ENCODE measurements around the gene FLT4. TPM values are rescaled to one million over a fixed set of nuclear protein-coding genes. Genes with fewer than 3 reads are reported as not detected.

Gene FLT4
- polyA plus RNA-seq, 1 experiment, result 0.27 TPM

- no peaks in the 10 kb centered on the region for H3K36me3 ChIP-seq (ENCODE audit: control insufficient read depth, insufficient read depth, low read length)
- POLR2A ChIA-PET, result no interaction called here
- H3K27me3 ChIP-seq (ENCODE audit: control insufficient read depth, insufficient read depth, low read length), result no peaks in the 10 kb centered on the region
- H3K4me3 ChIP-seq (ENCODE audit: low read depth, low read length), result no peak overlapping the region
- TF ChIP-seq, protein P1, sequence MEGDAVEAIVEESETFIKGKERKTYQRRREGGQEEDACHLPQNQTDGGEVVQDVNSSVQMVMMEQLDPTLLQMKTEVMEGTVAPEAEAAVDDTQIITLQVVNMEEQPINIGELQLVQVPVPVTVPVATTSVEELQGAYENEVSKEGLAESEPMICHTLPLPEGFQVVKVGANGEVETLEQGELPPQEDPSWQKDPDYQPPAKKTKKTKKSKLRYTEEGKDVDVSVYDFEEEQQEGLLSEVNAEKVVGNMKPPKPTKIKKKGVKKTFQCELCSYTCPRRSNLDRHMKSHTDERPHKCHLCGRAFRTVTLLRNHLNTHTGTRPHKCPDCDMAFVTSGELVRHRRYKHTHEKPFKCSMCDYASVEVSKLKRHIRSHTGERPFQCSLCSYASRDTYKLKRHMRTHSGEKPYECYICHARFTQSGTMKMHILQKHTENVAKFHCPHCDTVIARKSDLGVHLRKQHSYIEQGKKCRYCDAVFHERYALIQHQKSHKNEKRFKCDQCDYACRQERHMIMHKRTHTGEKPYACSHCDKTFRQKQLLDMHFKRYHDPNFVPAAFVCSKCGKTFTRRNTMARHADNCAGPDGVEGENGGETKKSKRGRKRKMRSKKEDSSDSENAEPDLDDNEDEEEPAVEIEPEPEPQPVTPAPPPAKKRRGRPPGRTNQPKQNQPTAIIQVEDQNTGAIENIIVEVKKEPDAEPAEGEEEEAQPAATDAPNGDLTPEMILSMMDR (IDR thresholded peaks at IDR 0.05; ENCODE audit: insufficient read depth, low read depth, low read length), result no peak
- no peak for DNase-seq (ENCODE audit: low read depth)
- CTCF ChIA-PET, result interaction anchor here (1.1 kb wide), 1 partner anchor 284 kb away, joined by 3 read pairs; no protein-coding TSS in a partner anchor
Measured at GRCh38 chr5:180598797-180599589, 50.4 kb downstream of the FLT4 start.

GRCh38 chr5:180598316-180598701, 51.1 kb downstream of the FLT4 start:
- no peaks in the 10 kb centered on the region; the same call in 1 of the 2 replicates for H3K27me3 ChIP-seq (ENCODE audit: control insufficient read depth, insufficient read depth, low read length)
- TF ChIP-seq, protein P1 (IDR thresholded peaks at IDR 0.05; ENCODE audit: insufficient read depth, low read depth, low read length), result no peak
- POLR2A ChIA-PET, result no interaction called here
- H3K4me3 ChIP-seq (ENCODE audit: low read depth, low read length), result no peak overlapping the region
- CTCF ChIA-PET, result interaction anchor here (1.4 kb wide), 1 partner anchor 8 kb away, joined by 4 read pairs; no protein-coding TSS in a partner anchor
- no peaks in the 10 kb centered on the region for H3K36me3 ChIP-seq (ENCODE audit: control insufficient read depth, insufficient read depth, low read length)
- DNase-seq (ENCODE audit: low read depth), result no peak

DNA sequence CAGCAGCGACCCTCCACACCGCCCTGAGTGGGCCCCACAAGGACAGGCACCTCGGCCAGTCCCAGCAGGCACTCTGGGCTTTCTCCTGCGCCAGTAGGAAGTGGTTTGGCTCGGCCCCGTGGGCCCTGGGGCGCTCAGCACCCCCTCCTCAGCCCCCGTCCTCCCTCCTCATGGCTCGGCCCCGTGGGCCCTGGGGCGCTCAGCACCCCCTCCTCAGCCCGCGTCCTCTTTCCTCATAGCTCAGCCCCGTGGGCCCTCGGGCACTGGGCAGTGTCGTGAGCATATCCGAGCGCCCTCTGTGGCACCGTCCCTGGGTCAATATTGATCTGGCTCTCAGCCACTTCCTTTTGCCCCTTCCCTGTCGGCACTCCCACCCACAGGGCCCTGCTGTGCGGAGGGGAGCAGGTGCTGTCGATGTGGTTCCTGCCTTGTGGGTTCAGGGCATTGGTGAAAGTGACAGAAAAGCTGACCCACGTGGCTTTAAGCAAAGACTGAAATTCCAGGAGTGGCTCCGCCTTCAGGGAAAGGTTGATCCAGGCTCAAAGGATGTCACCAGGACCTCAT, 52.6 kb downstream of the FLT4 start:
- no peak for DNase-seq (ENCODE audit: low read depth)
- POLR2A ChIA-PET, result no interaction called here
- Histone ChIP-seq H3K27me3 (ENCODE audit: control insufficient read depth, insufficient read depth, low read length) (peaks cover 6% of the 10 kb centered on the region), H3K36me3 (ENCODE audit: control insufficient read depth, insufficient read depth, low read length) (no peaks in the 10 kb centered on the region), H3K4me3 (ENCODE audit: low read depth, low read length) (no peak overlapping the region)
- TF ChIP-seq, protein P1 (IDR thresholded peaks at IDR 0.05; ENCODE audit: insufficient read depth, low read depth, low read length), result no peak
- CTCF ChIA-PET, result interaction anchor here (1.4 kb wide), 2 partner anchors 10 kb away, joined by 4 to 5 read pairs; no protein-coding TSS in a partner anchor

- H3K4me3 ChIP-seq (ENCODE audit: low read depth, low read length), result no peak overlapping the region
- peaks cover 7% of the 10 kb centered on the region for H3K27me3 ChIP-seq (ENCODE audit: control insufficient read depth, insufficient read depth, low read length)
- H3K36me3 ChIP-seq (ENCODE audit: control insufficient read depth, insufficient read depth, low read length), result no peaks in the 10 kb centered on the region
- no peak for DNase-seq (ENCODE audit: low read depth)
- TF ChIP-seq, protein P1 (IDR thresholded peaks at IDR 0.05; ENCODE audit: insufficient read depth, low read depth, low read length), result no peak
- CTCF ChIA-PET, result interaction anchor here (1.4 kb wide), 1 partner anchor 10 kb away, joined by 5 read pairs; no protein-coding TSS in a partner anchor
- POLR2A ChIA-PET, result no interaction called here
Measured at GRCh38 chr5:180596115-180596667, 53.2 kb downstream of the FLT4 start.
